ENCODE data around the gene BLACAT1.
"Not testable (repeated sequence)": the region's sequence is repeated elsewhere in the genome, so short reads cannot be mapped to it uniquely, and the experiment has no call there.

BLACAT1 gene

GRCh38 chr1:205484985-205485967 is 29.4 kb upstream of the BLACAT1 start:
- DNase-seq (ENCODE audit: low read depth in 2 of 3, low spot score in 1 of 3) = peak; percentile 44 to 63 (median 46)

- DNase-seq (ENCODE audit: low read depth in 2 of 3, low spot score in 1 of 3) = no peak
These were observed 27.5 kb upstream of the BLACAT1 start for GRCh38 chr1:205483372-205483771.

- not testable (repeated sequence) for DNase-seq (ENCODE audit: low read depth in 2 of 3, low spot score in 1 of 3)
These were observed 26.7 kb upstream of the BLACAT1 start for GRCh38 chr1:205482587-205482986.

- DNase-seq (ENCODE audit: low read depth in 2 of 3, low spot score in 1 of 3) = no peak
These were observed 25.8 kb upstream of the BLACAT1 start for GRCh38 chr1:205481629-205482151.

- no peak for DNase-seq (ENCODE audit: low read depth in 2 of 3, low spot score in 1 of 3)
These were observed 25.4 kb upstream of the BLACAT1 start for GRCh38 chr1:205481218-205481617.

GRCh38 chr1:205480349-205480985 is 24.6 kb upstream of the BLACAT1 start:
- peak; percentile 34 to 45 (median 44) for DNase-seq (ENCODE audit: low read depth in 2 of 3, low spot score in 1 of 3)

GRCh38 chr1:205478985-205479384 is 23.1 kb upstream of the BLACAT1 start:
- DNase-seq (ENCODE audit: low read depth in 2 of 3, low spot score in 1 of 3) = not testable (repeated sequence)

- no peak for DNase-seq (ENCODE audit: low read depth in 2 of 3, low spot score in 1 of 3)
These were observed 22.0 kb upstream of the BLACAT1 start for GRCh38 chr1:205477759-205478247.

GRCh38 chr1:205477121-205477758 is 21.4 kb upstream of the BLACAT1 start:
- DNase-seq (ENCODE audit: low read depth in 2 of 3, low spot score in 1 of 3) = no peak

GRCh38 chr1:205476648-205477047 is 20.8 kb upstream of the BLACAT1 start:
- no peak for DNase-seq (ENCODE audit: low read depth in 2 of 3, low spot score in 1 of 3)

- DNase-seq (ENCODE audit: low read depth in 2 of 3, low spot score in 1 of 3) = no peak
These were observed 20.0 kb upstream of the BLACAT1 start for GRCh38 chr1:205475855-205476254.

GRCh38 chr1:205474571-205474970 is 18.7 kb upstream of the BLACAT1 start:
- DNase-seq (ENCODE audit: low read depth in 2 of 3, low spot score in 1 of 3) = no peak

- DNase-seq (ENCODE audit: low read depth in 2 of 3, low spot score in 1 of 3) = no peak
These were observed 18.1 kb upstream of the BLACAT1 start for GRCh38 chr1:205473966-205474365.

GRCh38 chr1:205473475-205473874 is 17.6 kb upstream of the BLACAT1 start:
- no peak for DNase-seq (ENCODE audit: low read depth in 2 of 3, low spot score in 1 of 3)

- DNase-seq (ENCODE audit: low read depth in 2 of 3, low spot score in 1 of 3) = no peak
These were observed 17.0 kb upstream of the BLACAT1 start for GRCh38 chr1:205472737-205473441.

GRCh38 chr1:205470131-205470530 is 14.3 kb upstream of the BLACAT1 start:
- DNase-seq (ENCODE audit: low read depth in 2 of 3, low spot score in 1 of 3) = no peak

- no peak for DNase-seq (ENCODE audit: low read depth in 2 of 3, low spot score in 1 of 3)
These were observed 10.9 kb upstream of the BLACAT1 start for GRCh38 chr1:205466595-205467220.

- DNase-seq (ENCODE audit: low read depth in 2 of 3, low spot score in 1 of 3) = no peak
These were observed 9.5 kb upstream of the BLACAT1 start for GRCh38 chr1:205465392-205465791.

GRCh38 chr1:205458777-205459566 is 3.1 kb upstream of the BLACAT1 start:
- no peak for DNase-seq (ENCODE audit: low read depth in 2 of 3, low spot score in 1 of 3)

Measured in stimulated activated CD4-positive, alpha-beta T cell treated with anti-CD3 and anti-CD28 coated beads, Interleukin-12 subunit alpha, Interleukin-12 subunit beta, amount 100 ng/mL, for 48 hours (primary cell).